GM18861 (cell line): ENCODE data around the gene ACE.
"Not testable (repeated sequence)": the region's sequence is repeated elsewhere in the genome, so short reads cannot be mapped to it uniquely, and the experiment has no call there.

ENCODE experiments used
- ATAC-seq: cut with Tn5 transposase; IDR thresholded peaks from one replicate; pipeline ENCODE4 v1.9.1; 2021; ENCODE audit not compliant: unreplicated experiment

The ACE gene

DNA sequence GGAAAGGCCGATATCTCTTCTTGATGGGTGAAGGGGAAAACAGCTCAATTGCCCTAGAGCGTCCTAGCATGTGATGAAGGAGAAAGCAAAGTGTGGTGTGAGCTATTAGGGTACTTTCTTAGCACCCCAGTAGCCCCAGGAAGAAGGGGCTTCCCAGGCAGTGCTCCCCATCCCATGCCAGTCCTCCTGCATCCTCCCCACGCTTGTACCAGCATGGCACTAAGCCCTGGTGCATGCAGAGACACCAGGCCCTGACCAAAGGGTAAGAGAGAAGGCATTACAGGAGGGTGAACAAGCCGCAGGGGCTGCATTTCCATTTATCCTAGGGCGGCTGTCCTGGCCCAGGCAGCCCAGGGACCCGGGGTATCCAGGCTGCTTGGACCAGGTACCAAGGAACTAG, 33.8 kb upstream of the ACE start:
- no peak for ATAC-seq

- no peak for ATAC-seq
Measured at GRCh38 chr17:63444457-63444856, 32.4 kb upstream of the ACE start.

- ATAC-seq = no peak
Measured at GRCh38 chr17:63445065-63445464, 31.8 kb upstream of the ACE start.

GRCh38 chr17:63445571-63445953, 31.3 kb upstream of the ACE start:
- ATAC-seq = peak; percentile 31

DNA sequence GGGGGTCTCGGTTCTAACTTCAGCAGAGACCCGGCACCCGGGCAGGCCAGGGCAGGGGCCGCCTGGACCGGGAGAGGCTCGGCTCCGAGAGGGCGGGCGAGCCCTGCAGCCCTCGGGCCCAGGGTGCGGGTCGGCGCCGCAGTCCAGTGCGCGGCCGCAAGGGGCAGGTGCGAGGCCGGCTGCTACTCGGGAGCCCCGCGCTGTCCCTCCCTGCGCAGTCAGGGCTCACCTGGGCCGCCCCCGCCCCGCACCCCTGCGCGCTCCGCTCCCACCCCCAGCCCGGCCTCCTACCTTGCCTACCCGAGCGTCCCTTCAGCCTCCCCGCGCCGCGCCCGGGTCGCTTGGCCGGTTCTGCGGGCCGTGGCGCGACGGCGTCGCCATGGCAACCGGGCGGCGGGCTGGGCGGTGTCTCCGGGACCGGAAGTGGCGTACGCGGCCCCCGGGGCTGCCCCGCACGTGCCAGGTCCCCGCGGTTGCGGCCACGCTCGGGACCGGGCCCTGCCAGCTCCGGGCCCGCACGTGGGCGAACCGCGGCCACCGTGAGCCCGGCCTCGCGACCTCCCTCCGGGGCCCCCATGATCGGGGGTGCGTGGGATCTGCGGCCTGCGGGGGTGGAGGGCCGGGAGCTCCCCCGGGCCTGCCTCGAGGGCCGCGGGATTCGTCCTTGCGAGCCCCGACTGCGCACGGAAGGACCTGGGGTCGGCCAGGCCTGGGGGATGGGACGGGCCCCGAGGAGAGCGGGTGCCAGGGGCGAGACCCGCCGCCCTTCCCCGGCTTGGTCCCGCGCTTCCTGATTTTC, 30.7 kb upstream of the ACE start, which contains the start of gene CYB561:
Gene CYB561 (minus strand): TSS at position 353 of the 799 bp plus-strand sequence. CDS start 8,759 bp downstream, outside the sequence.
- ATAC-seq = peak; percentile 38

DNA sequence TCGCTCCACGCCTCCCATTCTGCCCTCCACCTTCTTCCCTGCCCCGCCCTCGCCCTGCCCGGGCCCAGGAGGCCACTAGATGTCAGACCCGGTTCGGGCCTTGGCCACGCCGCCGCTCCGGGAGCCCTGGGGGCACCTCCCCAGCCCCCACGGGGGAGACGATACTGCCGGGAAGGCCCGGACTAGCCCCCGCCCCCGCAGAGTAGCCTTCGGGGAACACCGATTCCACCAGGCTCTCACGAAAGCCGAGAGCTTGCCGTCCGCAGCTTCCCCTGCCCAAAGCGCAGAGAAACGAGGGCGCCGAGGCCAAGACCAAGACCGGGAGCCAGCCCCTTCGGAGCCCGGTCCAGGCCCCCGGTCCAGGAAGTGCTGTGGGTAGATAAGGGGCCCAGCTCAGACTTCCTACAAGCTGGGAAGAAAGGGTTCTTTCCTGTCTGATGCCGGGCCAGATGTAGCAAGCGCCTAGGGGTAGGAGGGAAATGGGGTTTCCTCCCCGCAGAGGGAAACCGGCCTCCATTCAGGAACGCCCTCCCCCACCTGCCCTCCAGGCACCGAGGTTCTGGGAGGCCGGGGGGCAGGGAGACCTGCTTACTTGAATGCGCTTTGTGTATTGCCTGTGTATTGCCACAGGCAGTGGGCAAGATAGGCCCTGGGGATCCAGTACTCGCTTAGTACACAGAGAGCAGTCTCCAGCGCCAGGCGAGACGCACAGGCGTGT, 29.9 kb upstream of the ACE start:
- peak; percentile 12 for ATAC-seq

GRCh38 chr17:63447471-63448009, 29.3 kb upstream of the ACE start:
- no peak for ATAC-seq

- ATAC-seq = no peak
Measured at GRCh38 chr17:63448655-63449054, 28.2 kb upstream of the ACE start.

- no peak for ATAC-seq
Measured at GRCh38 chr17:63450551-63450950, 26.3 kb upstream of the ACE start.

GRCh38 chr17:63451150-63451549, 25.7 kb upstream of the ACE start:
- no peak for ATAC-seq

DNA sequence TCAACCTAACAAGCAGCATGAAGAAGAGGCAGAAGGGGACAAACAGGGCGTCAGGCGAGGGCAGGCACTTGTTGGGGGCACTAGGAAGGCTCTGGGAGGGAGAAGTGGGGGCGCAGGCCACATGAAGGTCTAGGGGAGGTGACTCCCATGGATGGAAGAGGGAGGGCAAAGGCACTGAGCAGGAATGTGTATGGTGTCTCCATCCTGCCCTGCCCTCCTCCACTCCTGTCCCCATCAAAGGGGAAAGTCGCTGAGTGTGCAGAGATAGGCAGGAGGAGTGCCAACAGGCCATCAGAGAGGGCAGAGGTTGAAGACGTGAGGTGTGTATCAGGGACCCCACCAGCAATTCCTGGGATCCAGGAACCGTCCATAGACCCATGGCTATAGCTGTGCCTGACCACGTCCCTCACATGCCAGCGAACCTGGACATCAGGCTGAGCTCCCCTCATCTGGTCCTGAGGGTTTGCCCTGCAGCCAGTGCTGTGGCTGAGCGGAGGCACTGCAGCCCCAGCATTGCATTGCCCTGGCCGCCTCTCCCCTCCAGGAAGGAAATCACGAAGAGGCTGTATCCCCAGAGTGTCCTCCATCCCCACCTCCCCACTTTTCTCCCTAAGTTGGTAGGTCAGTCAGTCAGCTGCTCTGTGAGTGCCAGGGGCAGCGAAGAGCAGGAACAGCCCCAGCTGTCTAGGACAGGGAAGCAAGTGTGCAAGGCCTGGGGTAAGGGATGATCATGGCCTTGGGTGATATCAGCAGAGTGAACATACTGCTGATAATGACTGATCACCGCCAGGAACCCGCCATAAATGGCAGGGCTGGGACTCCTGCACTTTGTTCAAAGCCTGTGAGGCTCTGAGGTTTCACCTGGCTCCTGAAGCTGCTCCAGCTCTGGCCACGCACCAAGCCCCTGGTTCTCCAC, 24.6 kb upstream of the ACE start:
- no peak for ATAC-seq

DNA sequence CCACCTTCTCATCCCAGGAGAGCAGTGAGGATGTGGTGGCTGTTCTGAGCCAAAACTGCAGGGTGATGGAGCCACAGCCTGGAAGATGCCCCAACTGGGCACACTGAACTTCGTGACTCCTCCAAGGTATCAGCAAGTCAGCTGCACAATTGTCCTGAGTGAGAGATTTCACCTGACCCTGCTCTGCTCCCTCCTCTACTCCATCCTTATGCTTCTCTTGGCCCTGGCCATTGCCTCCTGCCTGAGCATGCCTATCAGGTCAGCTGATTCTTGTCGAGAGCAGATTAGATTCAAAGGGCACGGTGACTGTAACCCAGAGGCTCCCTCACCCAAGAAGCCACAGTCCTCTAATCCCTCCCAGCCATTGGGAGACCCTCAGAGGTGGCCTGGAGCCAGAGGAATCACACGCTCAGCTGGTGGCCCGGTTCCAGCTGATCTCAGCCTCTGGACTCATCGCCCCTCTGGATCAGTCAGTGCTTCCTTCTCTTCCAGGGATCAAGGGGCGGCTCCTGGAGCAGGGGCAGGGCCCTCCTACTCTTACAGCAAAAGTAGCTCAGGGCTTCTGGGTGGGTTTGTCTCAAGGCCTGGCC, 23.8 kb upstream of the ACE start:
- no peak for ATAC-seq

- not testable (repeated sequence) for ATAC-seq
Measured at GRCh38 chr17:63454357-63454756, 22.5 kb upstream of the ACE start.

- ATAC-seq = no peak
Measured at GRCh38 chr17:63454915-63455314, 21.9 kb upstream of the ACE start.

GRCh38 chr17:63455417-63455816, 21.4 kb upstream of the ACE start:
- no peak for ATAC-seq

DNA sequence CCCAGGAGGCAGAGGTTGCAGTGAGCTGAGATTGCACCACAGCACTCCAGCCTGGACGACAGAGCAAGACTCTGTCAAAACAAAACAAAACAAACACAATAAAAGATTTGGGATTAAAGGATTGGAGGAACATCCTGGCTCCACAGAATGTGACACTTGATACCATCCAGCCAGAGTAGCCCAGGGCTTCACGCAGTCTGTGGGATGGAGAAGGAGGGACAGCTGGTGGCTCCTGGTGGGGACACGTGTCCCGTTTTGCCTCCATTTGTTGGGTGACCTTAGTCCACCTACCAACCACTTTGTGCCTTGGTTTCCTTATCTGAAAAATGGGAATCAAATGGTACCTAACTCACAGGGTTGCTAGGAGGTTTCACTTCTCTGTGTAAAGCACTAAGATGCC, 18.4 kb upstream of the ACE start:
- no peak for ATAC-seq

- ATAC-seq = no peak
Measured at GRCh38 chr17:63460018-63460417, 16.8 kb upstream of the ACE start.

DNA sequence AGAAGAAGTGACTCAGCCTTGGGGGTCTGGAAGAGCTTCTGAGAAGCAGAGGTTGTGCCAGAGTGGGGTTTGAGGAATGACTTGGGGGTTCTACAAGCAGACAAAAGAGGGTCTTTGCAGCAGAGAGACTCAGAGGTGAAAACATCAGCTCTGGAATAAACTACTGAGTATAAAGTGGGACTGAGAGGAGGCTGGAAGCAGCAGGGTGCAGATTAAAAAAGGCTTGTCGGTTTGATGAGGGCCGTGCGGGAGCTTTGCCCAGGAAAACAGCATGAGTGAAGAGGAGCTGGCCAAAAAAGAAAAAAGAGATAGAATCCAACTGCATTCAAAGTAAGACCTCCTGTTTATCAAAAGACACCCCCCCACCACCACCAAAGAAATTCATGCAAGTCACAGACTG, 13.1 kb upstream of the ACE start:
- ATAC-seq = no peak

DNA sequence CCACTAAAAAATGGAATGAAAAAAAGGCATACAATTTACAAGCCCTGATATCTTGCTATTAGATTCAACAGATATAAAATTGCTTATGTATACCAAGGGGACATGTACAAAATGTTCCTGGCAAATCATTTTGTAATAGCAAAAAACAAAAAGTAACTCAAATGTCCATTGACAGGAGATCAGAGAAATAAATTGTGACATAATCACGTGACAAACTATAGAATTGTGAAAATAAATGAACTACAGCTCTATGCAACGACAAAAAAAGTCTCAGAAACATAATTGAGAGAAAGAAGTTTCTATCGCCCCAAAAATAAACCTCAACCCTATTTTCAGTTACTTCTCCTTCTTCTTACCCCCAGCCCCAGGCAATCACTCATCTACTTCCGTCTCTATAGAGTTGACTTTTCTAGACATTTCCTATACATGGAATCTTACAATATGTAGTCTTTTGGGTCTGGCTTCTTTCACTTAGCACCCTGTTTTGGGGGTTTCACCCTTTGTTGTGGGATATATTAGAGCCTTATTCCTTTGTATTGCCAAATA, 12.1 kb upstream of the ACE start:
- ATAC-seq = no peak

DNA sequence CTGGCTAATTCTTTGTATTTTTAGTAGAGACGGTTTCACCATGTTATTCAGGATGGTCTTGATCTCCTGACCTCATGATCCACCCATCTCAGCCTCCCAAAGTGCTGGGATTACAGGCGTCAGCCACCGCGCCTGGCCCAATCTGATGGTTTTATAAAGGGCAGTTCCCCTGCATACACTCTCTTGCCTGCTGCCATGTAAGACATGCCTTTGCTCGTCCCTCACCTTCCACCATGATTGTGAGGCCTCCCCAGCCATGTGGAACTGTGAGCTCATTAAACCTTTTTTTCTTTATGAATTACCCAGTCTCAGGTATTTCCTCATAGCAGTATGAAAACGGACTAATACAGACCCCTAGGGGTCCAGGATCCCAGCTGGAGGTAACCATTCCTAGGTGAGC, 8.8 kb upstream of the ACE start:
- ATAC-seq = not testable (repeated sequence)
